PC-3 (cell line): ENCODE measurements around the gene QARS1. TPM values are rescaled to one million over a fixed set of nuclear protein-coding genes. Genes with fewer than 3 reads are reported as not detected.

ENCODE experiments used
- ATAC-seq: fragments of 200-7000 bp; cut with Tn5 transposase; 2 replicates; pipeline ENCODE4 v1.9.1; 2020; ENCODE audit warnings: mild to moderate bottlenecking, moderate library complexity
- BruUV-seq: library from RNA; stranded (reverse); fragments of 400-500 nt; replicated peaks from 2 replicates; lab custom pipeline; 2021; lab: Mats Ljungman, UMichigan
- CTCF ChIA-PET: fragments of 300-600 bp; sonication (Branson Sonifier 250); formaldehyde crosslinking; loops from one replicate; lab custom pipeline; 2022; ENCODE audit warnings: antibody characterized with exemption; lab: Charles Lee
- POLR2A ChIA-PET: fragments of 300-600 bp; sonication (Branson Sonifier 250); formaldehyde crosslinking; loops from one replicate; lab custom pipeline; 2022; ENCODE audit warnings: antibody characterized with exemption; ENCODE audit not compliant: unreplicated experiment; lab: Charles Lee
- DNase-seq: peaks from one replicate; pipeline ENCODE4 v3.0.0-alpha.2; 2015
- H2AFZ ChIP-seq: fragments of 300-600 bp; sonication (generic); 2 replicates; pipeline ENCODE4 v1.6.0; 2016; ENCODE audit warnings: antibody characterized with exemption, low read length
- H3F3A ChIP-seq: fragments of 300-600 bp; sonication (generic); one replicate; pipeline ENCODE4 v1.6.0; 2017; ENCODE audit warnings: antibody characterized with exemption, low read length, control low read depth, mild to moderate bottlenecking; ENCODE audit not compliant: unreplicated experiment
- H3K27ac ChIP-seq: fragments of 300-600 bp; sonication (generic); 2 replicates; pipeline ENCODE4 v1.5.1; 2016; ENCODE audit warnings: mild to moderate bottlenecking, low read length
- H3K27me3 ChIP-seq: fragments of 300-600 bp; sonication (generic); 2 replicates; pipeline ENCODE4 v1.6.1; 2016; ENCODE audit warnings: low read length, mixed read lengths
- H3K36me3 ChIP-seq: fragments of 300-600 bp; sonication (generic); 2 replicates; pipeline ENCODE4 v1.6.1; 2016; ENCODE audit warnings: low read depth, mixed run types, low read length, mixed read lengths
- H3K4me1 ChIP-seq: fragments of 300-600 bp; sonication (generic); 2 replicates; pipeline ENCODE4 v1.5.1; 2016; ENCODE audit warnings: low read length; ENCODE audit not compliant: insufficient read depth
- H3K4me2 ChIP-seq: fragments of 300-600 bp; sonication (generic); 2 replicates; pipeline ENCODE4 v1.6.0; 2016; ENCODE audit warnings: low read length
- H3K4me3 ChIP-seq: fragments of 300-600 bp; sonication (generic); 2 replicates; pipeline ENCODE4 v1.5.1; 2016; ENCODE audit warnings: mild to moderate bottlenecking, low read length, mixed read lengths
- H3K79me2 ChIP-seq: fragments of 300-600 bp; sonication (generic); 2 replicates; pipeline ENCODE4 v1.6.1; 2017; ENCODE audit warnings: low read length, mixed read lengths
- H3K9ac ChIP-seq: fragments of 300-600 bp; sonication (generic); 2 replicates; pipeline ENCODE4 v1.6.0; 2016; ENCODE audit warnings: mild to moderate bottlenecking, low read length
- H3K9me2 ChIP-seq: fragments of 300-600 bp; sonication (generic); replicated peaks from 2 replicates; pipeline ENCODE4 v1.6.1; 2016; ENCODE audit warnings: mixed run types, low read length, mixed read lengths
- H3K9me3 ChIP-seq: fragments of 300-600 bp; sonication (generic); 2 replicates; pipeline ENCODE4 v1.6.1; 2016; ENCODE audit warnings: low read length, mixed read lengths
- H4K20me1 ChIP-seq: fragments of 300-600 bp; sonication (generic); 2 replicates; pipeline ENCODE4 v1.6.1; 2016; ENCODE audit warnings: low read length, mixed read lengths
- EZH2 ChIP-seq: fragments of 300-600 bp; sonication (generic); IDR thresholded peaks from one replicate; pipeline ENCODE4 v1.6.1; 2017; ENCODE audit warnings: antibody characterized with exemption, mild to moderate bottlenecking, low read length; ENCODE audit not compliant: unreplicated experiment
- EZH2phosphoT487 ChIP-seq: fragments of 300-600 bp; sonication (generic); IDR thresholded peaks from 2 replicates; pipeline ENCODE4 v1.6.1; 2018; ENCODE audit warnings: mild to moderate bottlenecking, antibody characterized with exemption, low read length, borderline replicate concordance
- intact Hi-C: fragments of 100-400 bp; cut with micrococcal nuclease; formaldehyde crosslinking; loops from 2 replicates; pipeline ENCODE4 v1.9.0; 2023
- total RNA-seq: library from RNA; depleted of rRNA; stranded (reverse); fragments of >200 nt; gene quantifications from 2 replicates; pipeline ENCODE4 v1.2.3, GENCODE V29; 2014
- TF ChIP-seq, protein P1 (sequence below): fragments of 300-600 bp; sonication (generic); conservative IDR thresholded peaks from 2 replicates; pipeline ENCODE4 v1.5.1; 2017; ENCODE audit warnings: antibody characterized with exemption, low read depth, mild to moderate bottlenecking, low read length

The QARS1 gene
- total RNA-seq, 1 experiment from 2014 or later = 316 TPM

DNA sequence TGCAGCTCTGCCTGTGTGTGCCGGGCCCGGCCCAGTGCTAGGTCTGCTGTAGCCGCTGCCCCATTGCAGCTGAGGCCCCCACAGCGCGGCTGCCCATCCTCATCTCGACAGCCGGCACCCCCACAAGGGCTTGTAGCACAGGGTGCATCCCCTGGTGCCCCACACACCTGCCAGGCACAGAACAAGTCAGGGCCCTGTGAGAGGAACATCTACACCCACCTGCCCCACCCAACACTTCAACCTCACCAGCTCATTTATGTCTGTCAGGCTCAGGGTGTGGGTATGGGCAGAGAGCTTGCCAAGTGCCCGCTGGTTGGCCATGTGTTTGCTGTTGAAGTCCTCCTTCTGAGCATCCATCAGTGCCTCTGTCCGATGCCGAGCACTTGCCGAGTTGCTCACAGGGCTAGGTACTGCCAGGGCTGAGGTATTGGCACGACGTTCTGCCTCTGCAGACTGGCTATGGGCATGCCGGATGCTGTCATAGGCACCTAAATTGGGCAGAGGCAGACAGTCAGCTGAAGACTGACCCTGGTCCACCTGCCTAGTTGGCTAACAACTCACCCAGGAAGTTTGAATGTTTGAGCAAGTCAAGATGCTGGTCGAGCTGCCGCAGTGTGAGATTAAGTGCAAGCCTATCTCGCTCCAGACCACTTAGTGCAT, 18.5 kb upstream of the QARS1 start:
- TF ChIP-seq EZH2 (no peak), EZH2phosphoT487 (no peak)
- TF ChIP-seq, protein P1, sequence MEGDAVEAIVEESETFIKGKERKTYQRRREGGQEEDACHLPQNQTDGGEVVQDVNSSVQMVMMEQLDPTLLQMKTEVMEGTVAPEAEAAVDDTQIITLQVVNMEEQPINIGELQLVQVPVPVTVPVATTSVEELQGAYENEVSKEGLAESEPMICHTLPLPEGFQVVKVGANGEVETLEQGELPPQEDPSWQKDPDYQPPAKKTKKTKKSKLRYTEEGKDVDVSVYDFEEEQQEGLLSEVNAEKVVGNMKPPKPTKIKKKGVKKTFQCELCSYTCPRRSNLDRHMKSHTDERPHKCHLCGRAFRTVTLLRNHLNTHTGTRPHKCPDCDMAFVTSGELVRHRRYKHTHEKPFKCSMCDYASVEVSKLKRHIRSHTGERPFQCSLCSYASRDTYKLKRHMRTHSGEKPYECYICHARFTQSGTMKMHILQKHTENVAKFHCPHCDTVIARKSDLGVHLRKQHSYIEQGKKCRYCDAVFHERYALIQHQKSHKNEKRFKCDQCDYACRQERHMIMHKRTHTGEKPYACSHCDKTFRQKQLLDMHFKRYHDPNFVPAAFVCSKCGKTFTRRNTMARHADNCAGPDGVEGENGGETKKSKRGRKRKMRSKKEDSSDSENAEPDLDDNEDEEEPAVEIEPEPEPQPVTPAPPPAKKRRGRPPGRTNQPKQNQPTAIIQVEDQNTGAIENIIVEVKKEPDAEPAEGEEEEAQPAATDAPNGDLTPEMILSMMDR = no peak

DNA sequence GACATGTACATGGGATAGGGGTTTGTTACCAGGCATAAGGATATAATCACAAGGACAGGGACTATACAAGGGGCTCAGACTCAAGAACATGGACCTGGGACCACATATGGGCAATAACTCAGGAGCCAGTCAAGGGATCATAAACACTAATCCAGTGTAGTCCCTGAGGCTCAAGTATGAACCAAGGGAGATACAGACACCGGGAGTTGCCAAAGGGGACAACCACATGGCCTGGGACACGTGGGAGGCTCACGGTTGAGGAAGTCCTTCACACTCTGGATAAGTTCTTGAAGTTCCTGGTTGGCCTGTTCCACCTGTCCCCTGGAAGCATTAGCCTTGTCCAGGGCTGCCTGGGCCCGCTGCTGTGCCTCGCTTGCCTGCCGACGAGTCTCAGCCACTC, 17.9 kb upstream of the QARS1 start:
- Histone ChIP-seq H3K27ac (no peak overlapping the region), H3K79me2 (peaks cover 20% of the 10 kb centered on the region), H3F3A (peaks cover 7% of the 10 kb centered on the region), H3K4me3 (no peak overlapping the region), H3K36me3 (peaks cover 16% of the 10 kb centered on the region), H2AFZ (no peak overlapping the region), H3K4me1 (peaks cover 15% of the 10 kb centered on the region), H3K9ac (no peak overlapping the region), H4K20me1 (no peaks in the 10 kb centered on the region), H3K27me3 (no peaks in the 10 kb centered on the region), H3K9me3 (no peaks in the 10 kb centered on the region), H3K4me2 (no peak overlapping the region), H3K9me2 (no peaks in the 10 kb centered on the region)
- CTCF ChIA-PET = no interaction called here
- BruUV-seq = no TSS peak
- no peak for DNase-seq
- intact Hi-C loops = no loop called here
- POLR2A ChIA-PET = no interaction called here
- no peak for ATAC-seq
- TF ChIP-seq, protein P1 = no peak
- TF ChIP-seq EZH2 (no peak), EZH2phosphoT487 (no peak)

More for the DNA sequence above, 18.5 kb upstream of the QARS1 start:
- Histone ChIP-seq H2AFZ (no peak overlapping the region), H3K36me3 (peaks cover 12% of the 10 kb centered on the region; the same call in 1 of the 2 replicates), H4K20me1 (no peaks in the 10 kb centered on the region), H3F3A (peaks cover 7% of the 10 kb centered on the region), H3K27me3 (no peaks in the 10 kb centered on the region), H3K4me3 (no peak overlapping the region), H3K4me1 (peaks cover 15% of the 10 kb centered on the region), H3K4me2 (no peak overlapping the region), H3K79me2 (peaks cover 20% of the 10 kb centered on the region), H3K9ac (no peak overlapping the region), H3K27ac (no peak overlapping the region), H3K9me2 (no peaks in the 10 kb centered on the region), H3K9me3 (no peaks in the 10 kb centered on the region)
- ATAC-seq (no peak), DNase-seq (no peak)
- ChIA-PET POLR2A (no interaction called here), CTCF (no interaction called here)
- intact Hi-C loops = no loop called here
- no TSS peak for BruUV-seq

DNA sequence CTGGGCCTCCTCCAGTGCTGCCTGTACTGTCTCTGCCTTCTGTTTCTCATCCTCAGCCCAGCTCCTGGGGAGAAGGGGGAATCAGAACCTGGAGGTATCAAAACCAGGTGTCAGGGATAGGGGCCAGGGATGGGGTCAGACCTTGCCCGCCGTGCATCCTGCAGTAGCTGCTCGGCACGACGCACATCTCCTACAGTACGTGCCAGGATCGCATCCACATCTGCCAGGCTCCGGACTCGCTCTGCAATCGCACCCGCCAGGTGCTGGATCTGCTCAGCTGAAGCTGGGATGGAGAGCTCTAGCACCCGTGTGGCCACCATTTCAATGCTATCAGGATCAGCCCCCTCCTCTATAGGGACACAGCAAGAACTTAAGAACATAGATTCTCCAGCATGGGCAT, 17.5 kb upstream of the QARS1 start:
- no TSS peak for BruUV-seq
- H3K27ac ChIP-seq = no peak overlapping the region
- no peak overlapping the region for H3K4me2 ChIP-seq
- H4K20me1 ChIP-seq = no peaks in the 10 kb centered on the region
- DNase-seq = no peak
- no peak overlapping the region for H3K9ac ChIP-seq
- H3K9me2 ChIP-seq = no peaks in the 10 kb centered on the region
- H3K36me3 ChIP-seq = peaks cover 21% of the 10 kb centered on the region
- intact Hi-C loops = no loop called here
- POLR2A ChIA-PET = no interaction called here
- CTCF ChIA-PET = interaction anchor here (0.5 kb wide), 1 partner anchor 49 kb away, joined by 3 read pairs; the partner anchor contains the start of gene KLHDC8B
- peaks cover 7% of the 10 kb centered on the region for H3F3A ChIP-seq
- H3K9me3 ChIP-seq = no peaks in the 10 kb centered on the region
- ATAC-seq = no peak
- no peak overlapping the region for H3K4me3 ChIP-seq
- peaks cover 20% of the 10 kb centered on the region for H3K79me2 ChIP-seq
- no peak overlapping the region for H2AFZ ChIP-seq
- TF ChIP-seq EZH2 (no peak), EZH2phosphoT487 (no peak)
- TF ChIP-seq, protein P1 = no peak
- peaks cover 15% of the 10 kb centered on the region for H3K4me1 ChIP-seq
- no peaks in the 10 kb centered on the region for H3K27me3 ChIP-seq
